Measurements from ENCODE around the gene TRIM66. TPM values are rescaled to one million over a fixed set of nuclear protein-coding genes. Genes with fewer than 3 reads are reported as not detected.

Gene TRIM66
- total RNA-seq, 4 donors from 2014 or later = 12.1 to 34.2 (median 19.8) TPM

DNA sequence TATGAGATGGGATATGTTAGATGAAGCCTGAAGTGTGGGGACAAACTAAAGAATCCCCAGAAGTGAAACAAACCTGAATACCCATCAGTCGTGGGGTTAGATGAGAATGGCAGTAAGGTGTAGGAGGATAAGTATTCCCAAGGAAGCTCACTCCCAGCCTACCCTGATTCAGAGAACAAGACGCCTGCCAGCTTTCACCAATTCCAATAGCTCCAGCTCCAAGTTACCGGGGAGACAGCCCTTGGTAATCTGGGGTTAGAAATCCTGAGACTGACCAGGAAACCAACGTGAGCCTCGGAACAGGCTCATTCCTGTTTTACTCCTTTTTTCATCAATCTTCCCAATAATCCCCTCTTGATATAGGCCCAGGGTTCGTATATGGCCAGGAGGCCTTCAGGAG, 46.6 kb upstream of the TRIM66 start:
- TF ChIP-seq POLR2A (IDR thresholded peaks at IDR 0.05) = no peak
- TF ChIP-seq CTCF (IDR thresholded peaks at IDR 0.05) = no peak
- no peaks in the 10 kb centered on the region for H3K9me3 ChIP-seq
- no peak for DNase-seq
- H3K27ac ChIP-seq = peak overlapping the region in 2 of 4 donors; percentile 33 to 61
- H3K4me3 ChIP-seq = no peak overlapping the region
- no peaks in the 10 kb centered on the region for H3K27me3 ChIP-seq
- H3K4me1 ChIP-seq = peaks cover 0 to 43% (median 0%) of the 10 kb centered on the region in 4 donors
- H3K36me3 ChIP-seq = peaks cover 0 to 14% (median 0%) of the 10 kb centered on the region in 3 donors

DNA sequence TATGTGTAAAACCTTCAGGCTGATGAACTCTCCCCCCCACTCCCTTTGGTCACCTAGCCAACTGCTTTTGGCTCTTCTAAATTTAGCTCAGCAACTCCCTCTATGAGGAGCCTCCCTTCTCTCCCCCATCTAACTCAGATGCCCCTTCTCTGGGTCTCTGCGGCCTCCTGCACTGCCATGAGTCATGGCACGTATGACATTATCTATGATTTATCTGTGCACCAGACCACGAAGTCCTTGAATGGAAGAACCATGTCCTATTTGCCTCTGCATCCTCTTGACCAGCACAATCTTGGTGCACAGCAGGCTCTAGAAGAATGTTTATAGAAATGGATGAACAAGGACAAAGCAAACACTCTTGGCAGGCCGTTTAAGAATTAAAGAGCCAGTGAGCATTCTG, 46.1 kb upstream of the TRIM66 start:
- H3K4me1 ChIP-seq = peaks cover 0 to 42% (median 0%) of the 10 kb centered on the region in 4 donors
- TF ChIP-seq CTCF (IDR thresholded peaks at IDR 0.05) (no peak), POLR2A (IDR thresholded peaks at IDR 0.05) (no peak)
- DNase-seq = no peak
- H3K9me3 ChIP-seq = no peaks in the 10 kb centered on the region
- H3K27ac ChIP-seq = peak overlapping the region in 2 of 4 donors; percentile 33 to 61
- no peaks in the 10 kb centered on the region for H3K27me3 ChIP-seq
- H3K36me3 ChIP-seq = peaks cover 0 to 14% (median 0%) of the 10 kb centered on the region in 3 donors
- no peak overlapping the region for H3K4me3 ChIP-seq

GRCh38 chr11:8726395-8726794, 43.9 kb upstream of the TRIM66 start:
- H3K36me3 ChIP-seq = peaks cover 0 to 14% (median 0%) of the 10 kb centered on the region in 3 donors
- no peak overlapping the region for H3K4me3 ChIP-seq
- peak overlapping the region in 2 of 4 donors; percentile 7 to 32 for H3K27ac ChIP-seq
- H3K27me3 ChIP-seq = no peaks in the 10 kb centered on the region
- no peak for DNase-seq
- no peak for TF ChIP-seq CTCF (IDR thresholded peaks at IDR 0.05)
- TF ChIP-seq POLR2A (IDR thresholded peaks at IDR 0.05) = no peak
- no peaks in the 10 kb centered on the region for H3K9me3 ChIP-seq
- peaks cover 0 to 45% (median 0%) of the 10 kb centered on the region in 4 donors for H3K4me1 ChIP-seq

DNA sequence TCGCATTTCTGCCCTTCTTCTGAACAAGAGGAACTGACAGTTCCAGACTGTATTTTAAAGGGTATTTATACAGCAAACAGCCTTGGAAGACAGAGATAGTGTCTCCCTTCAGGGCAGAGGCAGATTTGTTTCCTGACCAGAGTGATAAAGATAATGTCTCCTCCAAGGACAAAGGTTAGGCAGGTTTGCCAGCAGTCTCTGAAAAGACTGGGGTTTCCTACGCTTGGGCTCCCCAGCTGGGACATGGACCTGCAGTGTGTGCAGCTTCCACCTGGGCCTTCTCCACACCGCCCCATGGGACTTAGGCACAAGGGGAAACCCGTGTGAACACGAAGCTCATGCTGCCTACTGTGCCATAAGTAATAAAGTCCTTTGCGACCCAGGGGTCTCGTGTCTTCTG, 42.2 kb upstream of the TRIM66 start:
- H3K9me3 ChIP-seq = no peaks in the 10 kb centered on the region
- peaks cover 0 to 57% (median 1%) of the 10 kb centered on the region in 4 donors for H3K4me1 ChIP-seq
- H3K36me3 ChIP-seq = no peaks in the 10 kb centered on the region
- no peaks in the 10 kb centered on the region for H3K27me3 ChIP-seq
- no peak for DNase-seq
- TF ChIP-seq POLR2A (IDR thresholded peaks at IDR 0.05) = no peak
- TF ChIP-seq CTCF (IDR thresholded peaks at IDR 0.05) = no peak
- no peak overlapping the region for H3K4me3 ChIP-seq
- H3K27ac ChIP-seq = peak overlapping the region in 2 of 4 donors; percentile 3 to 43

DNA sequence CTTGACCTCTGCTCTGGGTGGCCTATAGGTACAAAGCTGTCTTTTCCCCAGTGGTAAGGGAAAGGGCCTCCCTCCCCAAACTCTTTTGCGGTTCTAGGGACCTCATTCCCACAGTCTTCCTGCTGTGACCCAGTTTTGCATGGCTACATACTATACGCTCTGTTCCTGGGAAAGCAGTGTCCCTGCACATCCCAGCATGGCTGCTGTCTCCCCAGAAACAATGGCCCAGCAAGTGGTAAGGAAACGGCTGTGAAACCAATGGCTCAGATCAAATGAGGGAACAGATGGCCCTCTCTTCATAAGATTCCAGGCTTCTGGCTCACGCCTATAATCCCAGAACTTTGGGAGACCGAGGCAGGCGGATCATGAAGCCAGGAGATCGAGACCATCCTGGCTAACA, 41.2 kb upstream of the TRIM66 start:
- Histone ChIP-seq H3K4me3 (no peak overlapping the region), H3K4me1 (peaks cover 0 to 61% (median 2%) of the 10 kb centered on the region in 4 donors), H3K27me3 (no peaks in the 10 kb centered on the region), H3K36me3 (no peaks in the 10 kb centered on the region), H3K9me3 (no peaks in the 10 kb centered on the region), H3K27ac (peak overlapping the region in 2 of 4 donors; percentile 82 to 86)
- no peak for DNase-seq
- TF ChIP-seq POLR2A (IDR thresholded peaks at IDR 0.05) (no peak), CTCF (IDR thresholded peaks at IDR 0.05) (no peak)

- H3K27ac ChIP-seq = peak overlapping the region in 3 of 4 donors; percentile 58 to 86 (median 82)
- peaks cover 0 to 68% (median 4%) of the 10 kb centered on the region in 4 donors for H3K4me1 ChIP-seq
- TF ChIP-seq POLR2A (IDR thresholded peaks at IDR 0.05) (no peak), CTCF (IDR thresholded peaks at IDR 0.05) (no peak)
- H3K4me3 ChIP-seq = no peak overlapping the region
- H3K36me3 ChIP-seq = no peaks in the 10 kb centered on the region
- DNase-seq = no peak
- H3K9me3 ChIP-seq = no peaks in the 10 kb centered on the region
- H3K27me3 ChIP-seq = no peaks in the 10 kb centered on the region
Measured at GRCh38 chr11:8722809-8723208, 40.3 kb upstream of the TRIM66 start.

Data from Peyer's patch (tissue), 4 donors.